IMR-90 (cell line): ENCODE measurements around the gene BRD4. TPM values are rescaled to one million over a fixed set of nuclear protein-coding genes. Genes with fewer than 3 reads are reported as not detected.

Experiments used
- ATAC-seq: fragments of 200-7000 bp; cut with Tn5 transposase; 2 replicates; pipeline ENCODE4 v1.9.1; 2020; ENCODE audit warnings: low read depth, mild to moderate bottlenecking, moderate library complexity
- BruUV-seq: library from RNA; stranded (reverse); fragments of 400-500 nt; replicated peaks from 2 replicates; lab custom pipeline; 2021; lab: Mats Ljungman, UMichigan
- CTCF ChIA-PET: fragments of 300-600 bp; formaldehyde crosslinking; extraction: SDS; loops from one replicate; lab custom pipeline; 2021; ENCODE audit warnings: antibody characterized with exemption; lab: Yijun Ruan, JAX
- POLR2A ChIA-PET: fragments of 300-600 bp; sonication (Branson Sonifier 250); formaldehyde crosslinking; loops from one replicate; lab custom pipeline; 2022; ENCODE audit warnings: antibody characterized with exemption; ENCODE audit not compliant: unreplicated experiment; lab: Charles Lee
- DNase-seq: peaks from one replicate; pipeline ENCODE4 v3.0.0; 2013
- H2AFZ ChIP-seq: replicated peaks from 2 replicates; pipeline ENCODE3; 2013; ENCODE audit warnings: low read length, mild to moderate bottlenecking; ENCODE audit not compliant: poor library complexity
- H2AK5ac ChIP-seq: 2 replicates; pipeline ENCODE4 v1.6.1; 2013; ENCODE audit warnings: low read depth, low read length, inconsistent platforms
- H2AK9ac ChIP-seq: replicated peaks from 2 replicates; pipeline ENCODE3; 2013; ENCODE audit warnings: mild to moderate bottlenecking, low read depth, low read length, moderate library complexity; ENCODE audit not compliant: poor library complexity
- H2BK120ac ChIP-seq: 2 replicates; pipeline ENCODE4 v1.6.1; 2013; ENCODE audit warnings: low read depth, low read length, inconsistent platforms
- H2BK15ac ChIP-seq: 3 replicates; pipeline ENCODE4 v1.6.1; 2013; ENCODE audit warnings: low read depth, low read length, inconsistent platforms
- H2BK20ac ChIP-seq: 2 replicates; pipeline ENCODE4 v1.6.1; 2013; ENCODE audit warnings: low read depth, mild to moderate bottlenecking, inconsistent platforms, low read length, moderate library complexity
- H2BK5ac ChIP-seq: 2 replicates; pipeline ENCODE4 v1.6.1; 2013; ENCODE audit warnings: mild to moderate bottlenecking, low read depth, low read length, inconsistent platforms; ENCODE audit not compliant: poor library complexity, severe bottlenecking
- H3K14ac ChIP-seq: replicated peaks from 2 replicates; pipeline ENCODE4 v1.6.1; 2013; ENCODE audit warnings: low read depth, low read length, inconsistent platforms
- H3K18ac ChIP-seq: 2 replicates; pipeline ENCODE4 v1.6.1; 2013; ENCODE audit warnings: low read depth, low read length, control low read depth
- H3K23ac ChIP-seq: 2 replicates; pipeline ENCODE4 v1.6.1; 2013; ENCODE audit warnings: low read depth, low read length, inconsistent platforms
- H3K27ac ChIP-seq: 2 replicates; pipeline ENCODE4 v1.5.1; 2013; ENCODE audit warnings: mild to moderate bottlenecking, control low read depth, low read length; ENCODE audit not compliant: insufficient read depth
- H3K27me3 ChIP-seq: 2 replicates; pipeline ENCODE4 v1.6.1; 2013; ENCODE audit warnings: low read length; ENCODE audit not compliant: control insufficient read depth, insufficient read depth
- H3K36me3 ChIP-seq: 2 replicates; pipeline ENCODE4 v1.6.1; 2013; ENCODE audit warnings: low read length, mixed read lengths; ENCODE audit not compliant: control insufficient read depth, insufficient read depth
- H3K4ac ChIP-seq: 2 replicates; pipeline ENCODE4 v1.6.1; 2013; ENCODE audit warnings: low read depth, low read length, inconsistent platforms
- H3K4me1 ChIP-seq: 2 replicates; pipeline ENCODE4 v1.6.1; 2013; ENCODE audit warnings: low read length, mixed read lengths; ENCODE audit not compliant: control insufficient read depth, insufficient read depth
- H3K4me2 ChIP-seq: 2 replicates; pipeline ENCODE4 v1.6.1; 2013; ENCODE audit warnings: low read depth, mild to moderate bottlenecking, control low read depth, low read length, moderate library complexity
- H3K4me3 ChIP-seq: 2 replicates; pipeline ENCODE4 v1.5.1; 2013; ENCODE audit warnings: low read depth, mild to moderate bottlenecking, control low read depth, low read length, moderate library complexity; ENCODE audit not compliant: insufficient read depth
- H3K56ac ChIP-seq: 2 replicates; pipeline ENCODE4 v1.6.1; 2013; ENCODE audit warnings: low read length, inconsistent platforms; ENCODE audit not compliant: insufficient read depth; ENCODE audit errors: extremely low read depth
- H3K79me1 ChIP-seq, 2 experiments: 2 replicates each; pipeline ENCODE4 v1.6.1; 2013; ENCODE audit warnings: low read length in 2 of 2, inconsistent platforms in 1 of 2, low read depth in 1 of 2
- H3K9ac ChIP-seq: 2 replicates; pipeline ENCODE4 v1.6.1; 2013; ENCODE audit warnings: low read depth, low read length, control low read depth
- H3K9me1 ChIP-seq: 2 replicates; pipeline ENCODE4 v1.6.1; 2013; ENCODE audit warnings: low read length, inconsistent platforms; ENCODE audit not compliant: insufficient read depth
- H3K9me3 ChIP-seq: 2 replicates; pipeline ENCODE4 v1.6.1; 2013; ENCODE audit warnings: low read length; ENCODE audit not compliant: control insufficient read depth, insufficient read depth
- H4K20me1 ChIP-seq: 2 replicates; pipeline ENCODE4 v1.6.1; 2013; ENCODE audit warnings: low read length, inconsistent platforms; ENCODE audit not compliant: insufficient read depth
- H4K5ac ChIP-seq: 2 replicates; pipeline ENCODE4 v1.6.1; 2013; ENCODE audit warnings: mild to moderate bottlenecking, low read depth, low read length, control low read depth
- H4K8ac ChIP-seq, 2 experiments: 2 replicates each; pipeline ENCODE4 v1.6.1; 2013; ENCODE audit warnings: low read depth in 2 of 2, low read length in 2 of 2, control low read depth in 1 of 2, inconsistent platforms in 1 of 2
- H4K91ac ChIP-seq: 2 replicates; pipeline ENCODE4 v1.6.1; 2013; ENCODE audit warnings: low read depth, low read length, inconsistent platforms; ENCODE audit not compliant: insufficient read depth
- CEBPB ChIP-seq: IDR thresholded peaks from 2 replicates; pipeline ENCODE4 v1.6.1; 2012; ENCODE audit warnings: low read depth, low read length, improper control_type of control experiment
- ELK1 ChIP-seq: fragments of 150-350 bp; IDR thresholded peaks from 2 replicates; pipeline ENCODE4 v1.6.1; 2016; ENCODE audit warnings: low read depth, mild to moderate bottlenecking, low read length, moderate library complexity, borderline replicate concordance
- MAFK ChIP-seq: IDR thresholded peaks from 2 replicates; pipeline ENCODE4 v1.6.1; 2012; ENCODE audit warnings: low read depth, low read length, improper control_type of control experiment
- MAZ ChIP-seq: IDR thresholded peaks from 2 replicates; pipeline ENCODE4 v1.6.1; 2012; ENCODE audit warnings: low read depth, mild to moderate bottlenecking, low read length, improper control_type of control experiment, moderate library complexity, borderline replicate concordance
- MXI1 ChIP-seq: IDR thresholded peaks from 2 replicates; pipeline ENCODE4 v1.6.1; 2012; ENCODE audit warnings: low read depth, mild to moderate bottlenecking, low read length, moderate library complexity, borderline replicate concordance
- RCOR1 ChIP-seq: IDR thresholded peaks from 2 replicates; pipeline ENCODE4 v1.6.1; 2012; ENCODE audit warnings: mild to moderate bottlenecking, low read length, improper control_type of control experiment; ENCODE audit not compliant: insufficient replicate concordance
- WGBS, 2 experiments: methylation state at CpG; one replicate each; pipeline versions ENCODE4 v1.1.5 to v1.1.7; 2013; ENCODE audit warnings: missing lambda C conversion rate in 2 of 2; ENCODE audit not compliant: insufficient read length in 1 of 2; ENCODE audit errors: extremely low coverage in 2 of 2; 5-methylcytosine and 5-hydroxymethylcytosine counted together
- dilution Hi-C: fragments of 300-500 bp; cut with HindIII; formaldehyde crosslinking; loops from one replicate; pipeline ENCODE4 v1.14.3; 2018; ENCODE audit warnings: low sequenced_read_pairs; ENCODE audit not compliant: unreplicated experiment
- in situ Hi-C: fragments of 300-500 bp; cut with MboI; formaldehyde crosslinking; loops from 3 replicates; pipeline ENCODE4 v1.14.3; 2019; ENCODE audit warnings: low sequenced_read_pairs, inconsistent platforms, mixed read lengths
- intact Hi-C: fragments of 100-400 bp; cut with micrococcal nuclease; formaldehyde crosslinking; loops from 2 replicates; pipeline ENCODE4 v1.10.0; 2022
- polyA plus RNA-seq, 3 experiments: library from polyadenylated mRNA; depleted of rRNA; stranded (reverse); fragments of >200 nt; gene quantifications; 2 replicates each; pipeline ENCODE4 v1.2.3, GENCODE V29; 2012; ENCODE audit warnings: low replicate concordance in 1 of 3
- total RNA-seq: library from RNA; depleted of rRNA; stranded (reverse); fragments of >200 nt; gene quantifications from 2 replicates; pipeline ENCODE4 v1.2.3, GENCODE V29; 2012

BRD4 gene
- total and polyA plus RNA-seq, 2 of the 4 experiments (the other 2 are of a cell fraction): 7.0 to 21.1 TPM

GRCh38 chr19:15249972-15250639 is 82.2 kb downstream of the BRD4 start (continued):
- TF ChIP-seq ELK1: no peak

- TF ChIP-seq RCOR1: no peak
- TF ChIP-seq MAFK: no peak
- TF ChIP-seq CEBPB: no peak
- no peak for TF ChIP-seq MAZ
- TF ChIP-seq MXI1: no peak
- POLR2A ChIA-PET: interaction anchor here (0.5 kb wide), 1 partner anchor 51 kb away, joined by 3 read pairs; no protein-coding TSS in a partner anchor
- H4K5ac ChIP-seq: peak overlapping the region; percentile 90
- peak overlapping the region; percentile 100 for H3K4ac ChIP-seq
- H4K20me1 ChIP-seq: peaks cover 81% of the 10 kb centered on the region
- DNase-seq (no peak), ATAC-seq (no peak; the same call in 1 of the 2 replicates)
- no peak overlapping the region for H3K4me3 ChIP-seq
- no TSS peak for BruUV-seq
- peak overlapping the region; percentile 90 for H3K23ac ChIP-seq
- WGBS, 2 experiments: 52% methylated on average over 2 of the region's 6 CpGs; no CpG with 5 or more reads in 1 of the 2 experiments
- H4K91ac ChIP-seq: peak overlapping the region; percentile 100
- H3K36me3 ChIP-seq: peaks cover 53% of the 10 kb centered on the region
- in situ Hi-C loops (no loop called here), intact Hi-C loops (no loop called here), dilution Hi-C loops (no loop called here)
- peak overlapping the region; percentile 98 for H2BK5ac ChIP-seq
- peaks cover 37% of the 10 kb centered on the region for H3K9me1 ChIP-seq
- H3K56ac ChIP-seq: peak overlapping the region; percentile 79
- H3K4me1 ChIP-seq: peaks cover 50% of the 10 kb centered on the region
- H2AK5ac ChIP-seq: peak overlapping the region; percentile 99
- CTCF ChIA-PET: interaction anchor here (1.1 kb wide), 2 partner anchors 14 to 72 kb away, joined by 3 read pairs; no protein-coding TSS in a partner anchor
- H4K8ac ChIP-seq: peak overlapping the region; percentile 92 to 99
- peak overlapping the region; percentile 99 for H2AK9ac ChIP-seq
- H3K79me1 ChIP-seq: peaks cover 33 to 94% of the 10 kb centered on the region in 2 experiments
- H2BK15ac ChIP-seq: peak overlapping the region; percentile 88; the same call in 2 of the 3 replicates
- H2AFZ ChIP-seq: no peak overlapping the region
- H3K9ac ChIP-seq: peak overlapping the region; percentile 11; the same call in 1 of the 2 replicates
- H2BK120ac ChIP-seq: peak overlapping the region; percentile 87
- H3K14ac ChIP-seq: peak overlapping the region; percentile 100
- no peaks in the 10 kb centered on the region for H3K9me3 ChIP-seq
- no peaks in the 10 kb centered on the region for H3K27me3 ChIP-seq
- H3K4me2 ChIP-seq: peak overlapping the region; percentile 15
- peak overlapping the region; percentile 88 for H2BK20ac ChIP-seq
- peak overlapping the region; percentile 91 for H3K27ac ChIP-seq
- H3K18ac ChIP-seq: peak overlapping the region; percentile 85
Observed at GRCh38 chr19:15249528-15249874, 82.8 kb downstream of the BRD4 start.
